Prostate gland (tissue), 2 donors: ENCODE measurements around the gene FRMD1. TPM values are rescaled to one million over a fixed set of nuclear protein-coding genes. Genes with fewer than 3 reads are reported as not detected.

ENCODE experiments used
- DNase-seq: peaks from one replicate; pipeline ENCODE4 v3.0.0-alpha.2; 2019; ENCODE audit warnings: low spot score
- H3K27ac ChIP-seq, 2 donors: fragments of 200-600 bp; sonication (generic); 2 replicates each; pipeline ENCODE4 v1.5.1; 2017 to 2019
- H3K27me3 ChIP-seq: fragments of 200-600 bp; sonication (generic); replicated peaks from 2 replicates; pipeline ENCODE4 v1.5.1; 2019; ENCODE audit not compliant: insufficient read depth
- H3K36me3 ChIP-seq, 2 donors: fragments of 200-600 bp; sonication (generic); 1 replicate in 1 of 2; 2 replicates in 1 of 2; pipeline versions ENCODE4 v1.5.1 to v1.8.1; 2017 to 2019
- H3K4me1 ChIP-seq: fragments of 200-600 bp; sonication (generic); replicated peaks from 2 replicates; pipeline ENCODE4 v1.5.1; 2019
- H3K4me3 ChIP-seq, 2 donors: fragments of 200-600 bp; sonication (generic); 2 replicates each; pipeline ENCODE4 v1.5.1; 2017 to 2019
- H3K9me3 ChIP-seq: fragments of 200-600 bp; sonication (generic); 2 replicates; pipeline ENCODE4 v1.5.1; 2017
- POLR2A ChIP-seq: fragments of 450-650 bp; IDR thresholded peaks from one replicate; pipeline ENCODE4 v1.6.1; 2016; ENCODE audit warnings: antibody characterized with exemption, mild to moderate bottlenecking
- POLR2AphosphoS5 ChIP-seq: sonication (generic); formaldehyde crosslinking; IDR thresholded peaks from one replicate; pipeline ENCODE4 v1.6.1; 2017; ENCODE audit warnings: antibody characterized with exemption
- WGBS: methylation state at CpG from one replicate; pipeline ENCODE4 v1.1.5; 2018; 5-methylcytosine and 5-hydroxymethylcytosine counted together
- intact Hi-C: fragments of 100-400 bp; cut with DNase I; formaldehyde crosslinking; loops from one replicate; pipeline ENCODE4 v1.14.2; 2022
- total RNA-seq, 2 donors: library from RNA; depleted of rRNA; stranded (reverse); fragments of >200 nt; gene quantifications; one replicate each; pipeline ENCODE4 v1.1.0, GENCODE V29; 2016
- TF ChIP-seq, protein P1 (sequence below), 4 experiments: fragments of 200-600 bp in 2 of 4; fragments of 450-650 bp in 2 of 4; sonication (generic) in 2 of 4; IDR thresholded peaks; 1 replicate in 3 of 4; 2 replicates in 1 of 4; pipeline ENCODE4 v1.5.1; 2016 to 2019; ENCODE audit warnings: antibody characterized with exemption in 4 of 4, mild to moderate bottlenecking in 2 of 4, moderate library complexity in 2 of 4

Gene FRMD1
- 1 to 10 TPM in 1 of 2 donors, under 1 TPM in 1; 0.18 to 2.2 TPM for total RNA-seq

DNA sequence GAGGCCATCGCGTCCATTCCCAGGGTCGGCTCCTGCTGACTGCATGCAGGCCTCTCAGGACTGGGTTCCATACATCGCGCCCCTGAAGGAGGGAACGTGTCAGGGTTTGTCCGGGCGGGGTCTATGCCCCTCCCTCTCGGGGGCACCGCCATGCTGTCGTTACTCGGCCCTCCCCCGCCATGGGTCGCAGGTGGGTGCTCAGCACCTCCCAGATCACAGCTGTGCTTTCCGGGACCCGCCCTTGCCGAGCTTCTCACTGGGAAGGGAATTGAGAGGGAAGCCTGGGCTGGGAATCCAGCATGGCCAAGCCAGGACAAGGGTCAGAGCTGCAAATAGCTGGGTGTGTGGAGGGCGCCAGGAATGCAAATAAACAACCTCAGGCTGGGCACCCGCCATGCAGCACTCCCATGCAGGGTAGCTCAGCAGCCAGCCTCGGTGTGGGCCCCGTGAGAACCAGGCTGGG is at the start of gene FRMD1:
Gene FRMD1 (minus strand): TSS at position 270 of the 463 bp plus-strand sequence. CDS start 118 bp downstream, at position 152.
- H3K27ac ChIP-seq, result no peak within 1 kb of the TSS
- intact Hi-C loops, result no loop called here
- 80% methylated on average over 20 of the region's 21 CpGs for WGBS
- DNase-seq, result no peak
- H3K9me3 ChIP-seq, result no peaks in the 10 kb centered on the region
- TF ChIP-seq, protein P1, sequence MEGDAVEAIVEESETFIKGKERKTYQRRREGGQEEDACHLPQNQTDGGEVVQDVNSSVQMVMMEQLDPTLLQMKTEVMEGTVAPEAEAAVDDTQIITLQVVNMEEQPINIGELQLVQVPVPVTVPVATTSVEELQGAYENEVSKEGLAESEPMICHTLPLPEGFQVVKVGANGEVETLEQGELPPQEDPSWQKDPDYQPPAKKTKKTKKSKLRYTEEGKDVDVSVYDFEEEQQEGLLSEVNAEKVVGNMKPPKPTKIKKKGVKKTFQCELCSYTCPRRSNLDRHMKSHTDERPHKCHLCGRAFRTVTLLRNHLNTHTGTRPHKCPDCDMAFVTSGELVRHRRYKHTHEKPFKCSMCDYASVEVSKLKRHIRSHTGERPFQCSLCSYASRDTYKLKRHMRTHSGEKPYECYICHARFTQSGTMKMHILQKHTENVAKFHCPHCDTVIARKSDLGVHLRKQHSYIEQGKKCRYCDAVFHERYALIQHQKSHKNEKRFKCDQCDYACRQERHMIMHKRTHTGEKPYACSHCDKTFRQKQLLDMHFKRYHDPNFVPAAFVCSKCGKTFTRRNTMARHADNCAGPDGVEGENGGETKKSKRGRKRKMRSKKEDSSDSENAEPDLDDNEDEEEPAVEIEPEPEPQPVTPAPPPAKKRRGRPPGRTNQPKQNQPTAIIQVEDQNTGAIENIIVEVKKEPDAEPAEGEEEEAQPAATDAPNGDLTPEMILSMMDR (IDR thresholded peaks at IDR 0.05), result no peak
- TF ChIP-seq POLR2A (no peak), POLR2AphosphoS5 (no peak)
- H3K27me3 ChIP-seq, result no peaks in the 10 kb centered on the region
- H3K36me3 ChIP-seq, result no peaks in the 10 kb centered on the region
- no peak within 1 kb of the TSS for H3K4me3 ChIP-seq
- H3K4me1 ChIP-seq, result no peaks in the 10 kb centered on the region

DNA sequence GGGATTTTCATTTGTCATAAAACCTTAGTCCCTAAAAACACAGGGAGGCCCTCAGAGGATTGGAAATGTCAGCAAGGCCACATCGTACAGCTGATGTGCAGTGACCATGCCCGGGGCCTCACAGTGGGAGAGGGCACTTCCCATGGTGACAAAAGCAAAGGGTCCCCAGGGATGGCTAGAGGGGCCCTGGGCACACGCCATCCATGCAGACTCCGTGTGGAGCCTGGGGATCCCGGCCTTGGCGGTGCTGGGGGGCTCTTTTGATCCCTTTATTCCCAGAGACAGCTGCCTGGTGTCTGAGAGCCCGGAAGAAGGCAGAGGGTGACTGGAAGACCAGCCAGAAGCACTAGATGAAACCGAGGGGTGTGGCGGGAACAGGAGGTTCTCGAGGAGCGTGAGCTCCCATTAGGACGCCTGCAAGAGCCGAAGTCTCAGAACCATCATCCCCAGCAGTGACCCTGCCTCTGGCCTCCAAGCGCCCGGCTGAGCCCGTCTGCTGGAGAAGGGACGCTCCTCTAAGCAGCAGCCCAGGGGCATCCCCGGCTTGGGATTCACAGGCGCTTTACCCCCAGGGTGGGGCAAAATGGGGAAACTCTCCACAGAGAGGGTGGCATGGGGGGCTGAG is 49.1 kb upstream of the FRMD1 start:
- no peak for DNase-seq
- intact Hi-C loops, result no loop called here
- TF ChIP-seq POLR2AphosphoS5, result no peak
- TF ChIP-seq POLR2A, result no peak
- TF ChIP-seq, protein P1 (IDR thresholded peaks at IDR 0.05), result no peak
- WGBS, result 94% methylated on average over 19 of the region's 19 CpGs
- H3K9me3 ChIP-seq, result no peaks in the 10 kb centered on the region
- H3K36me3 ChIP-seq, result no peaks in the 10 kb centered on the region
- no peaks in the 10 kb centered on the region for H3K27me3 ChIP-seq
- H3K4me3 ChIP-seq, result no peak overlapping the region
- no peak overlapping the region for H3K27ac ChIP-seq
- H3K4me1 ChIP-seq, result no peaks in the 10 kb centered on the region

DNA sequence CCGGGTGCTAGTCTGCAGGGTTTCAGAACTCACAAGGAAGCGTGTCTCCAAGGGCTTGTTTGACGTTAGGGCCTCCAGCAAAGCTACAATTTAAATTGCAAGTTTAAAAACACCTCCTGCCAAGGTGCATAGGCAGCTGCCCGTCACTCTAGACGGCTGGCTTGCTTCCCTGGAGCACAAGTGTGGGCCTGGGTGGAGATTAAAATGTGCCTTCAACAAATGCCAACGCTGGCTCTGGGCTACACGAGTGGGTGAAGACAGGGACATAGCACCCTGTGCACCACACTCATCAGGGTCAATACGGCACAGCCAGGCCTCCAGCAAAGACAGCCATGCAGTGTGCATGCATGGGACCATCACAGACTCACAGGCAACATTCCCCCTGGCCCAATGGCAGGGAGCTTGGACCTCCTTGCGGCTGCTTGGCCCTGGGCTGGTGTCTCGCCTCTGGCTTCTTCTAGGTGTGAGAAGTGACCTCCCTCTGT is 48.4 kb upstream of the FRMD1 start:
- H3K27me3 ChIP-seq, result no peaks in the 10 kb centered on the region
- H3K36me3 ChIP-seq, result no peaks in the 10 kb centered on the region
- no peak overlapping the region for H3K4me3 ChIP-seq
- TF ChIP-seq POLR2AphosphoS5 (no peak), POLR2A (no peak)
- TF ChIP-seq, protein P1 (IDR thresholded peaks at IDR 0.05), result no peak
- no peak overlapping the region for H3K27ac ChIP-seq
- WGBS, result 81% methylated on average over 10 of the region's 10 CpGs
- H3K4me1 ChIP-seq, result no peaks in the 10 kb centered on the region
- intact Hi-C loops, result no loop called here
- no peak for DNase-seq
- H3K9me3 ChIP-seq, result no peaks in the 10 kb centered on the region

DNA sequence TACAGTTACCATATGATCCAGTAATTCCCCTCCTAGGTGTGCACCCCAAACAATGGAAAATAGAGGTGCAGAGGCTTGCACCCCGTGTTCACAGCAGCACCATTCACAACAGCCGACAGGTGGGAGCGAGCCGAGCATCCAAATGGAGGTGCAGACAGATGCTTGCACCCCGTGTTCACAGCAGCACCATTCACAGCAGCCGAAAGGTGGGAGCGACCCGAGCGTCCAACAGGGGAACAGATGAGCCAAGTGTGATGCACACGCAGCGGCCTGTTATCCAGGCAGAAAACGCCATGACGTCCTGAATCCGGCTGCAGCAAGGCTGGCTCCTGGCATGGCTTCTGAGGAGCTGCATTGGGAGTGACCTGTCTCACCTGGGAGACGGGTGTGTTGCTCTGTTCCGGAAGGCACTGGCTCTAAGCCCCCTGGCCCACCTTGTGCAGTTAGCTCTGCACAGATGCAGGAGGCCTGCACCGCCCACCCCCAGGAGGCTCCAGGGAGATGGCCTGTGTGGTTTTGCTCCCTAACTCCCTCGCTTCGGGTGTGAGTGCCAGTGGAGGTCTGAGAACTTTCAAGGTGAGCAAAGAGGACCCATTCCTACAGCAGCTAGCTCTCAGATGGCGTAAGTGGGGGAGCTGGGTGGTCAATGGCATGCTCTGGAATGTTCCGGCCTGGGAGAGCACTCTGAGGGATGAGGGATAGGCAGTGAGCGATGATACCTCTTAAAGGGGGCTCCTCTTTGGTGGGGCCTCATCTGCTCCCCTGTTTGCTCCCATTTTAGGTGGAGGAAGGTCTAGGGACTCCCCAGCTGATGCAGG is 47.8 kb upstream of the FRMD1 start:
- no peak overlapping the region for H3K27ac ChIP-seq
- H3K4me3 ChIP-seq, result no peak overlapping the region
- no peaks in the 10 kb centered on the region for H3K9me3 ChIP-seq
- 91% methylated on average over 22 of the region's 22 CpGs for WGBS
- H3K27me3 ChIP-seq, result no peaks in the 10 kb centered on the region
- DNase-seq, result no peak
- H3K36me3 ChIP-seq, result no peaks in the 10 kb centered on the region
- no peaks in the 10 kb centered on the region for H3K4me1 ChIP-seq
- TF ChIP-seq POLR2AphosphoS5 (no peak), POLR2A (no peak)
- TF ChIP-seq, protein P1 (IDR thresholded peaks at IDR 0.05), result no peak
- intact Hi-C loops, result no loop called here
